Glutamatergic neuron (in vitro differentiated cells): Measurements from ENCODE around the gene AP4S1. TPM values are rescaled to one million over a fixed set of nuclear protein-coding genes. Genes with fewer than 3 reads are reported as not detected.
"Not testable (repeated sequence)": the region's sequence is repeated elsewhere in the genome, so short reads cannot be mapped to it uniquely, and the experiment has no call there.

Experiments
- DNase-seq: peaks from one replicate; pipeline ENCODE4 v3.0.0; 2022
- H3K27ac Mint-ChIP-seq: one replicate; pipeline ENCODE4 v1.8.0; 2020; ENCODE audit warnings: mild to moderate bottlenecking, mixed read lengths, inconsistent platforms; ENCODE audit not compliant: unreplicated experiment
- H3K27me3 Mint-ChIP-seq: one replicate; pipeline ENCODE4 v1.8.0; 2020; ENCODE audit warnings: mild to moderate bottlenecking, moderate library complexity, mixed read lengths, inconsistent platforms; ENCODE audit not compliant: unreplicated experiment
- H3K36me3 Mint-ChIP-seq: one replicate; pipeline ENCODE4 v1.8.0; 2020; ENCODE audit warnings: mild to moderate bottlenecking, mixed read lengths, inconsistent platforms; ENCODE audit not compliant: unreplicated experiment
- H3K4me1 Mint-ChIP-seq: one replicate; pipeline ENCODE4 v1.8.0; 2020; ENCODE audit warnings: mild to moderate bottlenecking, low read depth, mixed read lengths, inconsistent platforms; ENCODE audit not compliant: unreplicated experiment
- H3K4me3 Mint-ChIP-seq: one replicate; pipeline ENCODE4 v1.8.0; 2020; ENCODE audit warnings: mild to moderate bottlenecking, mixed read lengths, inconsistent platforms; ENCODE audit not compliant: unreplicated experiment
- H3K9me3 Mint-ChIP-seq: one replicate; pipeline ENCODE4 v1.8.0; 2020; ENCODE audit warnings: mild to moderate bottlenecking, moderate library complexity, mixed read lengths, inconsistent platforms; ENCODE audit not compliant: unreplicated experiment
- total RNA-seq: library from RNA; stranded (reverse); fragmentation: NEBNext Ultra II Directional; extraction: Animal tissue kit (Norgen Biotek cat#: 25700); gene quantifications from one replicate; pipeline ENCODE4 v1.2.1, GENCODE V29; 2021; ENCODE audit not compliant: unreplicated experiment
- TF ChIP-seq, protein P1 (sequence below): fragments of 200-600 bp; sonication (generic); IDR thresholded peaks from one replicate; pipeline ENCODE4 v1.5.0; 2021; ENCODE audit not compliant: partially characterized antibody, unreplicated experiment

AP4S1 gene
- total RNA-seq, 1 donor from 2014 or later, result 6.9 TPM

DNA sequence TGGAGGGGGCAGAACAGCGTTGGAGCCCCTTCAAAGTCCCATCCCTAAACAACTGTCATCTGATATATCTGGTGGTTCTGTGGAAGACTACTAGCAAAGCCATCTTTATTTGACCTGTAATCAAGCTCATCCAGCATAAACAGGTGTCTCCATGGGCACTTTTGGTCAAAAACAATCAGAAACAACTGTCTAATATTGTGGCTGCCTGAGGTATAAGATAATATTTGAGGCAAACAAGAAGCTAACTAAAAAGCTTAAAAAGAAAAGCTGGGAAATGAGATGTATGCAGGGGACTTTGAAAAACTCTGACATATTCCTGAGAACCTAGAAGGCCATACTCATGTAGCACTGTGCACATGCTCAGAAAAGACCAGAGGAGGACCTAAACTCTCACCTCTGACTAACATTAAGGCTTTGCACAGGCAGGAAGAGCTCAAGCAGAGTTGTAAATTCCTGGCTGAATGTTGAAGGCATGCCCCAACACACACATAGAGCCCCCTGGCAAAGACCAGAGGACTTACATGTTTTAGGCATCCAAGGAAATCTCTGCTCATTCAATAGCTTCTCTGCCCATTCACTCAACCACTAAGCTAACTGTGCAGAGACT is 27.2 kb upstream of the AP4S1 start:
- Mint-ChIP-seq H3K9me3 (peaks cover 5% of the 10 kb centered on the region), H3K36me3 (peaks cover 14% of the 10 kb centered on the region), H3K4me1 (peaks cover 12% of the 10 kb centered on the region), H3K4me3 (no peak overlapping the region), H3K27me3 (peaks cover 3% of the 10 kb centered on the region), H3K27ac (no peak overlapping the region)
- DNase-seq, result no peak
- TF ChIP-seq, protein P1, sequence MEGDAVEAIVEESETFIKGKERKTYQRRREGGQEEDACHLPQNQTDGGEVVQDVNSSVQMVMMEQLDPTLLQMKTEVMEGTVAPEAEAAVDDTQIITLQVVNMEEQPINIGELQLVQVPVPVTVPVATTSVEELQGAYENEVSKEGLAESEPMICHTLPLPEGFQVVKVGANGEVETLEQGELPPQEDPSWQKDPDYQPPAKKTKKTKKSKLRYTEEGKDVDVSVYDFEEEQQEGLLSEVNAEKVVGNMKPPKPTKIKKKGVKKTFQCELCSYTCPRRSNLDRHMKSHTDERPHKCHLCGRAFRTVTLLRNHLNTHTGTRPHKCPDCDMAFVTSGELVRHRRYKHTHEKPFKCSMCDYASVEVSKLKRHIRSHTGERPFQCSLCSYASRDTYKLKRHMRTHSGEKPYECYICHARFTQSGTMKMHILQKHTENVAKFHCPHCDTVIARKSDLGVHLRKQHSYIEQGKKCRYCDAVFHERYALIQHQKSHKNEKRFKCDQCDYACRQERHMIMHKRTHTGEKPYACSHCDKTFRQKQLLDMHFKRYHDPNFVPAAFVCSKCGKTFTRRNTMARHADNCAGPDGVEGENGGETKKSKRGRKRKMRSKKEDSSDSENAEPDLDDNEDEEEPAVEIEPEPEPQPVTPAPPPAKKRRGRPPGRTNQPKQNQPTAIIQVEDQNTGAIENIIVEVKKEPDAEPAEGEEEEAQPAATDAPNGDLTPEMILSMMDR, result no peak

DNA sequence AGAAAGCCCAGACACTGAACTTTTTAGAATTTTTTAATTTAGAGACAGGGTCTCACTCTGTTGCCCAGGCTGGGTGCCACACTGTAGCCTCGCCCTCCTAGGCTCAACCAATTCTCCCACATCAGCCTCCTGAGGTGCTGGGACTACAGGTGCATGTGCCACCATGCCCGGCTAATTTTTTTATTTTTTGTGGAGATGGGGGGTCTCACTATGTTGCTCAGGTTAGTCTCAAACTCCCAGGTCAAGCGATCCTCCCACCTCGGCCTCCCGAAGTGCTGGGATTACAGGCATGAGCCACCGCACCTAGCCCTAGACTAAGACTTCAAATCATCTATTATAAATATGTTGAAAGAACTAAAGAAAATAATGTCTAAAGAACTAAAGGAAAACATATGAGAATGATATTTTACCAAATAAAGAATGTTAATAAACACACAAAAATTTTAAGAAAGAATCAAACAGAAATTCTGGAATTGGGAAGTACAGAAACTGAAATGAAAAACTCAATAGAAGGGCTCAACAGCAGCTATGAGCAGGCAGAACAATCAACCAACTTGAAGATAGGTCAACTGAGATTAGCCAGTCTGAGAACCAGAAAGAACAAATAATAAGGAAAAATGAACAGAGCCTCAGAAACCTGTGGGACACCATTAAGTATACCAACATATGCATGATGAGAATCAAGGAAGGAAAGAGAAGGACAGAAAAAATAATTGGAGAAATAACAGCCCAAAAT is 26.2 kb upstream of the AP4S1 start:
- Mint-ChIP-seq H3K9me3 (peaks cover 5% of the 10 kb centered on the region), H3K4me1 (peaks cover 12% of the 10 kb centered on the region), H3K4me3 (no peak overlapping the region), H3K27ac (no peak overlapping the region), H3K36me3 (peaks cover 14% of the 10 kb centered on the region), H3K27me3 (peaks cover 3% of the 10 kb centered on the region)
- TF ChIP-seq, protein P1, result no peak
- no peak for DNase-seq

DNA sequence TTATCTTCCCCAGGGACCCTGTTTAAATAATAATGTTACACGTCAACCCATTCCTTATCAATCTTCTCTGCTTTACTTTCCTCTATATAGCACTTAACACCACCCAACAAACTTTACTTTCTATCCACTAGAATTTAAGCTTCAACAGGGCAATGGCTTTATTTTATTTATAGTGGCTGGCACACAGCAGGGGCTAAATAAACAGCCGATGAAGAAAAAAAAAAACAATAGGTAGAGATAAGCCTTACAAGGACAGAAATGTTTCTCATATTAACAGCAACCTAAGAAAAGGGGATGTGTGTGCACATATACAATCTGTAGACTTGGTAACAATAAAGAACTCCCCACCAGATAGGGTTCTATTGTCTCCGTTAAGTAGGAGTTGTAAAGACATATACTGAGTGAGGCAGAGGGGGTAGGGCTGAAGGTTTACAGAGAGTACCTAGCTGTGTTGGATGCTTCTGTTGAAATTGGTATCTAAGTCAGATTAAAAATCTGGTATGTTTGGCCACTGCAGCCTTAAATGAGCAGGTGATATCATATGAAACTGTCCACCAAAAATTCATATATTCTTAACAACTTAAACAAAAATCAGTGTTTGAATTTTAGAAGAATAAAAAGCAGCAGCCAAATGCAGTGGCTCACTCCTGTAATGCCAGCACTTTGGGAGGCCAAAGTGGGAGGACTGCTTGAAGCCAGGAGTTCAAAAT is 24.7 kb upstream of the AP4S1 start:
- Mint-ChIP-seq H3K27me3 (peaks cover 3% of the 10 kb centered on the region), H3K9me3 (peaks cover 5% of the 10 kb centered on the region), H3K4me1 (peaks cover 9% of the 10 kb centered on the region), H3K4me3 (no peak overlapping the region), H3K36me3 (peaks cover 14% of the 10 kb centered on the region), H3K27ac (no peak overlapping the region)
- TF ChIP-seq, protein P1, result no peak
- no peak for DNase-seq

DNA sequence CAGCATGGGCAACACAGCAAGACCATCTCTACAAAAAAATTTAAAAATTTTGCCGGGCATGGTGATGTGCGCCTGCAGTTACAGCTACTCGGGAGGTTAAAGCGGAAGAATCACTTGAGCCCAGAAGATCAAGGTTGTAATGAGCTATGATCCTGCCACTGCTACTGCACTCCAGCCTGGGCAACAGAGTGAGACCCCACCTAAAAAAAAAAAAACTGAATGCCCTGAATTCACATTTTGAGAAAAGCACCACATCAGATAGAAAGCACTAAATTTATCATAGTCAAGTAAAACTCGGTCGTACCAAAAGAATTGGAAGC is 24.1 kb upstream of the AP4S1 start:
- peaks cover 5% of the 10 kb centered on the region for H3K9me3 Mint-ChIP-seq
- DNase-seq, result no peak
- TF ChIP-seq, protein P1, result no peak
- no peak overlapping the region for H3K27ac Mint-ChIP-seq
- H3K4me3 Mint-ChIP-seq, result no peak overlapping the region
- peaks cover 14% of the 10 kb centered on the region for H3K36me3 Mint-ChIP-seq
- peaks cover 5% of the 10 kb centered on the region for H3K4me1 Mint-ChIP-seq
- H3K27me3 Mint-ChIP-seq, result peaks cover 3% of the 10 kb centered on the region

DNA sequence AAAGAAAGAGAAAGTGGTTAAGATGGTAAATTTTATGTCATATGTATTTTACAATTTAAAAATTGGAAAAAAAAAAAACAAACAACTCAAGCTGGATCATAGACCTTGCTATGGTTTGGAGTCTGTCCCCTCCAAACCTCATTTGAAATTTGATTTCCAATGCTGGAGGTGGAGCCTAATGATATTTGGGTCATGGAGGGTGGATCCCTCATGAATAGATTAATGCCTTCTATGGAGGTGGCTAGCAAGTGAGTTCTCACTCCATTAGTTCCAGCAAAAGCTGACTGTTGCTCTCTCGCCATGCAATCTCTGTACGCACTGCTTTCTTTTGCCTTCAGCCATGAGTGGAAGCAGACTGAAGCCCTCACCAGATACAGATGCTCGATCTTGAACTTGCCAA is 22.2 kb upstream of the AP4S1 start:
- TF ChIP-seq, protein P1, result no peak
- no peak for DNase-seq
- Mint-ChIP-seq H3K27me3 (peaks cover 1% of the 10 kb centered on the region), H3K27ac (no peak overlapping the region), H3K9me3 (peaks cover 2% of the 10 kb centered on the region), H3K4me3 (no peak overlapping the region), H3K36me3 (peaks cover 7% of the 10 kb centered on the region), H3K4me1 (no peaks in the 10 kb centered on the region)

DNA sequence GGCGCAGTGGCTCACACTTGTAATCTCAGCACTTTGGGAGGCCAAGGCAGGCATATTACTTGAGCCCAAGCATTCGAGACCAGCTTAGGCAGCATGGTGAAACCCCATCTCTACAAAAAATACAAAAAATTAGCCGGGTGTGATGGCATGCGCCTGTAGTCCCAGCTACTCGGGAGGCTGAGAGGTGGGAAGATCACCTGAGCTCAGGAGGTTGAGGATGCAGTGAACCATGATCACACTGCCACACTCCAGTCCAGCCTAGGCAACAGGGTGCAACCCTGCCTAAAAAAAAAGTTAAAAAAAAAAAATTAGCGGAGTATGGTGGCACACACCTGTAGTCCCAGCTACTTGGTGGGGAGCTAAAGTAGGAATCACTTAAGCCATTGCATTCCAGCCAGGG is 21.4 kb upstream of the AP4S1 start:
- H3K36me3 Mint-ChIP-seq, H3K9me3 Mint-ChIP-seq, DNase-seq, H3K4me3 Mint-ChIP-seq, H3K4me1 Mint-ChIP-seq, H3K27me3 Mint-ChIP-seq, H3K27ac Mint-ChIP-seq: not testable (repeated sequence)
